ENCODE results near the gene EIF2AK2. TPM values are rescaled to one million over a fixed set of nuclear protein-coding genes. Genes with fewer than 3 reads are reported as not detected.
A peak's percentile ranks its signal among the peaks of the same experiment; 100 is the strongest.

EIF2AK2 gene
- total and polyA plus RNA-seq, 10 of the 15 experiments (the other 5 are each of a cell fraction or from before 2014, with no cell fraction given) = 16.2 to 81.4 (median 63.3) TPM

GRCh38 chr2:37085731-37086147, 71.0 kb downstream of the EIF2AK2 start:
- ChIA-PET SMC1A (ENCODE audit: uncharacterized antibody, unreplicated experiment) (interaction anchor here (0.9 to 2.3 kb wide), 5 partner anchors 9 to 73 kb away, joined by 3 to 9 read pairs (median 6); no protein-coding TSS in a partner anchor), CTCF (interaction anchor here (0.8 kb wide), 1 partner anchor 8 kb away, joined by 3 read pairs; no protein-coding TSS in a partner anchor), POLR2A (interaction anchor here (1.2 to 2.1 kb wide), 4 partner anchors 11 to 119 kb away, joined by 3 to 6 read pairs (median 4); partner anchors contain the start of gene STRN), RAD21 (ENCODE audit: unreplicated experiment) (no interaction called here)
- no peak overlapping the region for H2AFZ ChIP-seq (ENCODE audit: control insufficient read depth, low read depth, low read length)
- 0% methylated on average over 1 of the region's 1 CpG for WGBS (ENCODE audit: insufficient coverage, insufficient replicate concordance, low lambda C conversion rate, missing lambda C conversion rate)
- H3K4me3 ChIP-seq = peak overlapping the region; percentile 87; the same call in 1 of the 2 replicates
- BruUV-seq (replicated peaks) = no TSS peak
- no peak overlapping the region for H3K9ac ChIP-seq (ENCODE audit: control insufficient read depth, insufficient read depth, low read length)
- H3K36me3 ChIP-seq (ENCODE audit: control insufficient read depth in 2 of 2, insufficient read depth in 2 of 2, low read length in 1 of 2) = peaks cover 0 to 6% of the 10 kb centered on the region in 2 experiments; a peak in 3 of 4 replicates
- no peaks in the 10 kb centered on the region for H4K20me1 ChIP-seq (ENCODE audit: control insufficient read depth, insufficient read depth)
- H3K4me2 ChIP-seq (ENCODE audit: control insufficient read depth, insufficient read depth) = peak overlapping the region; percentile 84
- intact Hi-C loops (cut with micrococcal nuclease; ENCODE audit: unreplicated experiment) (loop anchor here (2.0 kb wide), 1 partner anchor 73 kb away; no protein-coding TSS in a partner anchor), in situ Hi-C loops (cut with MboI) (no loop called here)
- TF ChIP-seq BMI1 (IDR thresholded peaks at IDR 0.05; ENCODE audit: borderline replicate concordance) = no peak
- TF ChIP-seq LARP7 (IDR thresholded peaks at IDR 0.05) = no peak
- TF ChIP-seq TARDBP (IDR thresholded peaks at IDR 0.05; ENCODE audit: borderline replicate concordance) = no peak
- H3K9me3 ChIP-seq (replicated peaks; ENCODE audit: control insufficient read depth, insufficient read depth, low read length) = no peaks in the 10 kb centered on the region
- ATAC-seq (no peak), FAIRE-seq (no peak), DNase-seq (ENCODE audit: low read depth, low spot score) (no peak)
- no peaks in the 10 kb centered on the region for H3K27me3 ChIP-seq (replicated peaks in 1 of 2; ENCODE audit: control insufficient read depth in 2 of 2, insufficient read depth in 2 of 2, low read length in 1 of 2)
- H3K79me2 ChIP-seq (ENCODE audit: control insufficient read depth, insufficient read depth, low read length) = peaks cover 37% of the 10 kb centered on the region
- no peak overlapping the region for H3K27ac ChIP-seq (ENCODE audit: control insufficient read depth, insufficient read depth)
- peaks cover 29% of the 10 kb centered on the region for H3K4me1 ChIP-seq (ENCODE audit: control insufficient read depth, insufficient read depth, low read length)

DNA sequence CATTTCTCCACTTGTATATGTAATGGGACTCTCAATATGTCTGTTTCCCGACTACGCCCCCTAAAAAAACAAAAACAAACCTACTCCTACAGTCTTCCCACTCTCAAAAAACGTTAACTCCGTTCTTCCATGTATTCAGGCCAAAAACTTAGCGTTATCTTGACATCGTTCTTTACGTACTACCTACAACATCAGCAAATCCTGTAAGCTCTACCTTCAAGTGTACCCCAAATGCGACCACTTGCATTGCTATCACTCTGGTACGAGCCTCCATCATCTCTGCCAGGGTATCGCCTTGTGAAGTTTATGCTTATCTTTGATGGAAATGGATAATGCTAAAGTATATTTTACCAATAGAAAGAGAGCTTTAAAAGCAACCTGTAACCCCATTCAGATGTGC, 72.0 kb downstream of the EIF2AK2 start:
- peak overlapping the region; percentile 84 for H3K4me2 ChIP-seq (ENCODE audit: control insufficient read depth, insufficient read depth)
- intact Hi-C loops (cut with micrococcal nuclease; ENCODE audit: unreplicated experiment) = loop anchor here (2.0 to 5.0 kb wide), 2 partner anchors 72 to 117 kb away; partner anchors contain the start of gene STRN
- no peak for TF ChIP-seq ATF7 (IDR thresholded peaks at IDR 0.05; ENCODE audit: low read depth)
- 0 out of 2 replicates have a peak, but pooled peaks have one; percentile 14 for TF ChIP-seq NKRF (conservative IDR thresholded peaks at IDR 0.05)
- DNase-seq (ENCODE audit: low read depth, low spot score) (no peak), FAIRE-seq (no peak), ATAC-seq (peak; percentile 2; the same call in 1 of the 3 replicates)
- H3K27me3 ChIP-seq (replicated peaks in 1 of 2; ENCODE audit: control insufficient read depth in 2 of 2, insufficient read depth in 2 of 2, low read length in 1 of 2) = no peaks in the 10 kb centered on the region
- H2AFZ ChIP-seq (ENCODE audit: control insufficient read depth, low read depth, low read length) = peak overlapping the region; percentile 97
- H3K27ac ChIP-seq (ENCODE audit: control insufficient read depth, insufficient read depth) = peak overlapping the region; percentile 78
- H4K20me1 ChIP-seq (ENCODE audit: control insufficient read depth, insufficient read depth) = no peaks in the 10 kb centered on the region
- TSS peak; percentile 80 for BruUV-seq (replicated peaks)
- in situ Hi-C loops (cut with MboI) = no loop called here
- CTCF ChIA-PET = interaction anchor here (1.2 to 1.3 kb wide), 2 partner anchors 8 to 121 kb away, joined by 3 to 4 read pairs; no protein-coding TSS in a partner anchor
- peaks cover 23% of the 10 kb centered on the region for H3K4me1 ChIP-seq (ENCODE audit: control insufficient read depth, insufficient read depth, low read length)
- H3K79me2 ChIP-seq (ENCODE audit: control insufficient read depth, insufficient read depth, low read length) = peaks cover 41% of the 10 kb centered on the region
- SMC1A ChIA-PET (ENCODE audit: uncharacterized antibody, unreplicated experiment) = interaction anchor here (0.6 to 2.3 kb wide), 4 partner anchors 9 to 71 kb away, joined by 3 to 9 read pairs (median 6); no protein-coding TSS in a partner anchor
- POLR2A ChIA-PET = interaction anchor here (0.6 to 2.1 kb wide), 5 partner anchors 28 to 118 kb away, joined by 3 to 6 read pairs (median 3); partner anchors contain the start of gene STRN
- peak overlapping the region; percentile 57 for H3K9ac ChIP-seq (ENCODE audit: control insufficient read depth, insufficient read depth, low read length)
- 0% methylated on average over 10 of the region's 10 CpGs for WGBS (ENCODE audit: insufficient coverage, insufficient replicate concordance, low lambda C conversion rate, missing lambda C conversion rate)
- H3K9me3 ChIP-seq (replicated peaks; ENCODE audit: control insufficient read depth, insufficient read depth, low read length) = no peaks in the 10 kb centered on the region
- peaks cover 0 to 6% of the 10 kb centered on the region in 2 experiments; a peak in 3 of 4 replicates for H3K36me3 ChIP-seq (ENCODE audit: control insufficient read depth in 2 of 2, insufficient read depth in 2 of 2, low read length in 1 of 2)
- peak overlapping the region; percentile 87 for H3K4me3 ChIP-seq
- RAD21 ChIA-PET (ENCODE audit: unreplicated experiment) = interaction anchor here (1.0 to 1.3 kb wide), 2 partner anchors 28 to 72 kb away, joined by 3 read pairs; no protein-coding TSS in a partner anchor

All from GM12878 (cell line).